CD4-positive, alpha-beta T cell treated with Interleukin-6 at 100 ng/mL for 8 hours (primary cell): ENCODE data around the gene CKMT2.

ENCODE experiments used
- DNase-seq: peaks from one replicate; pipeline ENCODE4 v3.0.0-alpha.2; 2020; ENCODE audit warnings: mixed read lengths, low spot score

The CKMT2 gene

DNA sequence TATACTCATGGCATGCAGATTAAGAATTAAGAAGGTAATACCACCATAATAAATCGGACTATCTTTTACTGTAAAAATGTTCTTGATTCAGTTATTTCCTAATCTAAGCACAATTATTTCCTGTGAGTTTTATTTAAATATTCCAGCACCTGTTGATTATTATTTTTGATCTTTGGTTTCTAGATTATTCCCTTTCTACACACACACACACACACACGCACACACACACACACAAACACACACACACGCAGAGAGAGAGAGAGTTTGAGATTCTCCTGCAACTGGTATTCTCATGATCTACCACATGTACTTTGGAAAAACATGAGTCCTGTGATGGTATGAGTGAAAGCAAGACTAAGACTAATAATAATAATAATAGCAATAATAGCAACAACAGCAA, 17.0 kb upstream of the CKMT2 start:
- DNase-seq = no peak

GRCh38 chr5:81219389-81219788, 13.7 kb upstream of the CKMT2 start:
- DNase-seq = no peak

DNA sequence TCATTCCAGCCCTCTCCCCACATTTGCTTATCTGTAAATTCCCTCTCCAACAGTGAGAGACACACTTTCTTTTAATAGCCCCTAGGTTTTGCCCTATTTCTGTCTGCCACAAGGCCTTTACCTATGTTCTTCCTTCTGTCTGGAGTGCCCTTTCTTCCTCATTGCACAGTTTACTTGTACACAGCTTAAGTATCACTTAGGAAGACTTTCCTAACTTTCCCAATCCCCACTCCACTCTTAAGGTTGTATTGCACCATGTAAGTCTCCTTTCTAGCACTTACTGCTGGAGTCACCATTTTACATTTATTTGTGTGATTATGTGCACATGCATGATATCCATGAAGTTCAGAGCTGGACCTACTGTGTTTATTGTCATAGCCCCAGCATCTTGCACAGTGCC, 10.8 kb upstream of the CKMT2 start:
- DNase-seq = no peak

DNA sequence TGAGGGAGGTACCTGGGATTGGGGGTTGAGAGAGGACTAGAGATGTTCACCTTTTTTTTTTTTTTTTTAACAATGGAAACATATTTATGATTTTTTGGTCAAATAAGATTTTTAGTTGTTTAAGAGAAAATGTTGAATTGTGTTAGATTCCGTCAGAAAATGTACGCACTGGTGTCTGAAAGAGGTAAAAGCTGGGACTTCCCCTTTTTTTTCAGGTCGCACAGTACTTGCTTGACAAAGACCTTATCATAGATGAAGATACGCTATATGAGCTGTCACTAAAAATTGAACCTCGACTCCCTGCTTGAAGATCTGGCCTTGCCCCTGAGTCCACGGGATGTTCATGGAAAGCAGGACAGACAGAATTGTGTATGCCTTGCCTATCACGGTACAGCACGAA, 7.7 kb upstream of the CKMT2 start:
- DNase-seq = no peak

- DNase-seq = no peak
Measured at GRCh38 chr5:81226286-81226685, 6.8 kb upstream of the CKMT2 start.

- no peak for DNase-seq
Measured at GRCh38 chr5:81226949-81227348, 6.2 kb upstream of the CKMT2 start.

DNA sequence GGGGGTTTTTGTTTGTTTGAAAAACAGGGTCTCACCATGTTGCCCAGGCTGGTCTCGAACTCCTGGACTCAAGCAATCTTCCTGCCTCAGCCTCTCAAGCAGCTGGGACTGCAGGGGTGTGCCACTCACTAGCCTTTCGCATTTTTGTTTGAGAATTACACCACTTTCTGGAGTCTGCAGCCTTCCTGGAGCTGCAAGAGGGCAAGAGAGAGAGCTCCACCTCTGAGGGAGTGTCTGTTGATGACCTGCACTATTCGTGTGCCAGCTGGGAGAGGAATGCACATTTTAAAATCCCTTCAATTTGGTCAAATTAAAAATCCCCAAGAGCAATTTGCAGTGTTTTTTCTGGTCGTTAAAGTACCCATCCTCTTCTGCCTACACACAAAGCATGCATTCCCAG, 5.0 kb upstream of the CKMT2 start:
- no peak for DNase-seq

- no peak for DNase-seq
Measured at GRCh38 chr5:81230416-81230815, 2.7 kb upstream of the CKMT2 start.

DNA sequence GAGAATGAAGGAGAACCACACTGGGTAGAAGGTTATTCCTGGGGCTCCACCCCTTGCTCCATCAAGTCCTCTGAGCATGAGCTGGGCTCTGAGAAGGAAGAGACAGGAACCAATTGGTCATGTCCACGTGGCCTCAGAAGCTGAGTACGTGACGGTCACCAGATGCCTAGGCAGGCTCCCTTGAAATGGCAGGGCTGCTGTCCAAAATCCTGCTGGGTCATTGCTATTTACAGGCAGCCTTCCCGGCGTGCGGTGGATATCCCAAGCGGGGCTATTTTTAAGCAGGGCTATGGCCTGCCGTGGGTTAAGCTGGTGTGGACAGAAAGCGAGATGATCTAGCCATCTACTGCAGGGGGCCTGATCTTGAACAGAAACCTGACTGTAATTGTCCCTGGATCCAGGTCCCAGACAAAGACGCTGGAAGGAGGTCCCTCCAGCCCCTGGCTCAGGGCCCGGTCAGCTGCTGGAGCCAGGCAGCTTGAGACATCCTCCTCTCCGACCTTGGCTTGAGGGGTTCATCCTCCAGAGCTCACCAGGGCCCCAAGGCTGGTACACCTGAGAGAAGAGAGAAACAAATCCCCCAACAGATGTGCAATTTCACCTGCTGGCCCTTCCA, 550 bp upstream of the CKMT2 start:
- DNase-seq = no peak

DNA sequence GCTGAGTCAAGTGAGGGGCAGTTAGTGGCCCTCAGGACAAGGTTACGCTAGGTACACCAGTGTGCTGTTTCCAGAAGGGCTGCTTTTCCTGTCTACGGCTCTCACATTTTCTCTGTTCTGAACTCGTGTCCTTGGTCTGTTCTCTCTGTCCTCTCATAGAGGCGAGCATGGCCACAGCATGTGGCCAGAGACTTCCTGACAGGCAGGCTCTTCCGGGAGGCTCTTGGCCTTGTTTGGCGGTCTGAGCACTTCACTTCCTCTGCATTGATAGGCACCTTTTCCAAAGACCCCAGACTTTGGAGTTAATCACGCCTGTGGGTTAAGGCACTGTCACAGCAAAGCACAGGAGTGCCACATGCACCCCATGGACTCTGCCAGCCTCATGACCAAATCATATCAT, 1.2 kb downstream of the CKMT2 start:
- DNase-seq = no peak

DNA sequence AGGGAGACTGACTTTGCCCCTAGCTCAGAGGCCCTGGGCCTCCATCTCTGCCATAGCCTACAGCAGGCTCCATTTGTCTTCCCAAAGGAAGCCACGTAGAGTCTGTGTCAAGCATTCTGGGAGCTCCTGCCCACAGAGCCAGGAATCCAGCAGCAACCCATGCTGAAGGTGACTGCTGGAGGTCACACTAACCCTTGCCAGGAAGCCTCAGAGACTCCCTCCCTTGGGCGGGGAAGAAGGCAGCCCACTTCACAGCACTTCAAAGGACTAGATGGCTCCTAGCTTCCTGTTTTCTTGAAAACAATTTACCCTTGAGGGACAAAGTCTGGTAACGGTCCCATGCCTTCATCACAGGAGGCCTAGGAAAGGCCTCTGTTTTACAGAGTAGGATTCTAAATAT, 1.7 kb downstream of the CKMT2 start:
- no peak for DNase-seq

- DNase-seq = no peak
Measured at GRCh38 chr5:81235287-81236072, 2.4 kb downstream of the CKMT2 start.

DNA sequence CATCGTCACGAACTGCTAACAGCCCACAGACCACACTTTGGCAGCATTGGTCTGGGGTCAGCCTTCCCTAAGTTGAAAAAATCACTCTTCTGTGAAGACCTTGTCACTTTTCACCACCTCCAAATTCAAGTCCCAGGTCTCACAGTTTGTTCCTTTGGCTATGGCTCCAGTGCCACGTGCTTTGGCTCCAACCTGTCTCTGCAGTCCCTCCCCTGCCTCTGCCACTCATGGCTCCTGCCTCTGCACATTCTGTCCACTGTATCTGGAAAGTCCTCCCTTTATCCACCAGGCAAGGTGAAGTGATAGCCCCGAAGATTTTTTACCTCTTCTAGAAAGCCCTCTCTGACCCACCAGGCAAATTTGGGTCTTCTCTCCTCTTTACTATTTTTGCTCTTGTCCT, 5.3 kb downstream of the CKMT2 start:
- no peak for DNase-seq

- no peak for DNase-seq
Measured at GRCh38 chr5:81239613-81240012, 6.5 kb downstream of the CKMT2 start.

DNA sequence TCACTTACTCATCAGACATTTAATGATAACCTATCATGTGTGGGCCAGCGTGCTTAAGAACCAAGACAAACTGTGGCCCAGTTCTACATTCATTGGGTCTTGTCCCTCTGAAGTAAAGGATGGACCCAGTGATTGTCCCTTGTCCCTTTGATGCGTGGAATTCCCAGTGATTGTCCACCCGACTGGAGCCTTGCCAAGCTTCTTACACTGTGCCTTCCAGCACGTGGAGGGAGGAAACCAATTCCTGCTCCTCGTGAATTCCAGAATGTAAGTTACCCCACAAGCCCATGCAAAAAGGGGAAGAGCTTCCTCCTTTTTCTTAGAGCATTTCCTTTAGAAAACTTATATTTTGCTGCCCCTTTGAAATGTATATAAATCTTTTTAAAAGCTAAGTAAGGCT, 7.9 kb downstream of the CKMT2 start:
- DNase-seq = no peak

DNA sequence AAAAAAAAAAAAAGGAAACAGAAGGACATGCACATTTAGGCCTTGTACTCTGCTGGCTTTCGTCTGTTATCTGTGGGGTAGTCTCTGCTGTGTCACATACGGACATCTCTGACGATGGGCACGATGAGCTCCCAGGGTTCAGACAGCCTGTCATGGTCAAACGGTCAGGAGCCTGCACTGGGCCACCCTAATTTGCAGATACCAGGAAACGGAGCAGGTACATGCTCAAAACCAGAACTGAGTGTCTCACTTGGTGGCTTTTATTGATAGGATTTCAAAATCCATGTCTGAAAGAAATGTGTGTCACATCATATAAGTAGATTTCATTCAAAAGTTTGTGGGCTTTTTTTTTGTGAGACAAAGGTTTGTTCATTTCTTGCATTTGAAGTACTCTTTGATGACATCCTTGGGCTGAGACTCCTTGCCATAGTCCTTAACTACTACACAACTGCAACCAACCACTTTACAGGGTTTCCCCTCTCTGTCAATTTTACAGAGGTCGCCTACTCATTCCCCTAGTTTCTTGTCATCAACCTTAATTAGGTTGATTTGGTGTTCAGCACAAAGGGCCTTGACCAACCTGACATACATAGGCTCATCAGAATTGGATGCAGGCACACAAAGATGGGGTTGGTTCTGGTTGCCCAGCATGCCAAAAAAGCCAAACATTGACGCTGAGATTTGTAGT, 9.0 kb downstream of the CKMT2 start:
- DNase-seq = no peak

GRCh38 chr5:81242906-81243436, 9.8 kb downstream of the CKMT2 start:
- DNase-seq = no peak

GRCh38 chr5:81244451-81244850, 11.3 kb downstream of the CKMT2 start:
- no peak for DNase-seq

- no peak for DNase-seq
Measured at GRCh38 chr5:81245871-81246235, 12.7 kb downstream of the CKMT2 start.

- DNase-seq = no peak
Measured at GRCh38 chr5:81246697-81247096, 13.6 kb downstream of the CKMT2 start.

DNA sequence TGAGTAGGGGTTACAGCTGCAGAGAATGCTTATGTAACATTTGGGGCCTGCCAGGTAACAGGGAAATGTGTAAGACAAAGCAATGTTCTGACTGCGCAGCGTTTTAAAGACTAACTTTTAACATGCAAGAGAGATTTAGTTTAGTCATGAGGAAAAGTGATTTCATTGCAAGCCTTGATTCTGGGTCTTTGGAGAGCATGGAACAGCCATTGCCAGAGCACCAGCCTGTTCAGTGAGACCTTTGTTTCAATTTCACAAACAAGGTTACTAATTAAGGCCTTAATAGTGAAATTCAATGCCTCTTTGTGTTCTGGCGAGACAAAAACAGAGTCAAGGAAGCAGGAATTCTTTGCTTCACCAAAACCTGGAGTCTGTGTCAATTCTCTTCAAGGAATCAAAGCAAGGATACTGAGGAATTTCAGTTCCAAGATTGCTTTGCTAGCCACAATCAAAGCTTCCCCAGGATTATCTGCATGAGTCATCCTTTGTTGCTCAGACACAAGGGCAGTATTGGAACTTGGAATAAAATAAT, 14.4 kb downstream of the CKMT2 start:
- no peak for DNase-seq

- no peak for DNase-seq
Measured at GRCh38 chr5:81249240-81249639, 16.1 kb downstream of the CKMT2 start.

DNA sequence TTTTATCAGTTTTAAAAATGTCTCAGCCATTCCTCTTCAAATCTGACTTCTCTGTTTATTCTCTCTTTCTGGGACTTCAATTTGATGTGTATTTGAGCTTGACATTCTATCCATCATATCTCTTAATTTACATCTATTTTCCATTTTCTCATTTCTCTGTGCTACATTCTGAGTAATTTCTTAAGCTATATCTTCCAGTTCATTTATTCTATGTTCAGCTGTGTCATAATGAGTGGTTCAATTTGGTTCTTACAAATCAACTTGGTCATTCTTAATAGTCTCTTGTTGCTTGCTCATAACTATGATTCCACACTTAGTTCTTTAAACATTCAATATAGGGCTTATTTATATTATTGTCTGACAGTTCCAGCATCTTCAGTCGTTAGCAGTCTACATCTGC, 16.9 kb downstream of the CKMT2 start:
- DNase-seq = no peak
